NCI-H1436 treated with DMSO at 0.1 percent for 48 hours (cell line): Measurements from ENCODE around the gene PEX11G.

ENCODE experiments used
- DNase-seq: peaks from one replicate; lab custom pipeline; 2025; lab: John Stamatoyannopoulos, UW

PEX11G gene

GRCh38 chr19:7429638-7430282, 59.1 kb downstream of the PEX11G start:
- no peak for DNase-seq

DNA sequence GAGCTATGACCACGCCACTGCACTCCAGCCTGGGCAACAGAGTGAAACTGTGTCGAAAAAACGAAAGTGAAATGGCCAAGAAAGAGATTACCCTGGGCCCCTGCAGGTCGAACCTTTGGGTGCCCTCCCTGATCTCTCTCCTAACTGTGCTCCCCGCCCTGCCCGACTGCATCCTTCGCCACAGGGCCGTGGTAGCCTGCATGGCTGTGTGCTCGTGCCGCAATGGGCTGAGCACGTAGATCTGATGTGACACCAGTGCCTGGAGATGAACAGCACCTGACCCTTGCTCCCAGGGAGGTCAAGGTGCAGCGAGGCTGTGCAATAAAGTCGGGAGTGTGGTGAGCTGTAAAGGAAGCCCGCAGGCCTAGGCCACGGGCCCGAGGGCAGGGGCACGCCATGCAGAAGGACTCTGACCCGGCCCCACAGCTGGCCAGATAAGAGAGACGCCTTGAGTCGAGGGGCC, 60.2 kb downstream of the PEX11G start:
- DNase-seq = no peak

GRCh38 chr19:7427944-7428343, 60.9 kb downstream of the PEX11G start:
- no peak for DNase-seq

GRCh38 chr19:7426986-7427385, 61.8 kb downstream of the PEX11G start:
- no peak for DNase-seq
